Upper lobe of left lung (tissue), 4 donors: ENCODE data around the gene TYMP.

ENCODE experiments used
- CTCF ChIP-seq, 6 experiments: fragments of 450-650 bp in 4 of 6; fragments of 200-600 bp in 2 of 6; sonication (generic) in 2 of 6; IDR thresholded peaks; one replicate each; pipeline ENCODE4 v1.5.1; 2016 to 2019; ENCODE audit warnings: antibody characterized with exemption in 6 of 6
- POLR2A ChIP-seq, 4 donors: fragments of 450-650 bp; IDR thresholded peaks; one replicate each; pipeline ENCODE4 v1.5.1; 2016 to 2017; ENCODE audit warnings: antibody characterized with exemption in 4 of 4, mild to moderate bottlenecking in 2 of 4
- POLR2AphosphoS5 ChIP-seq, 2 donors: sonication (generic); formaldehyde crosslinking; IDR thresholded peaks; one replicate each; pipeline ENCODE4 v1.5.1; 2017; ENCODE audit warnings: antibody characterized with exemption in 2 of 2

GRCh38 chr22:50525104-50525857 lies 4.5 kb downstream of the TYMP start, which contains the start of gene SCO2:
- TF ChIP-seq CTCF (IDR thresholded peaks at IDR 0.05) (peak in 4 of 6 experiments; percentile 58 to 76 (median 60)), POLR2AphosphoS5 (IDR thresholded peaks at IDR 0.05) (peak; percentile 88 to 89), POLR2A (IDR thresholded peaks at IDR 0.05) (peak in 3 of 4 donors; percentile 62 to 91 (median 73))
